Measurements from ENCODE around the gene TTC34. TPM values are rescaled to one million over a fixed set of nuclear protein-coding genes. Genes with fewer than 3 reads are reported as not detected.

Gene TTC34
- total RNA-seq, 1 experiment from 2014 or later, result 0.92 TPM

DNA sequence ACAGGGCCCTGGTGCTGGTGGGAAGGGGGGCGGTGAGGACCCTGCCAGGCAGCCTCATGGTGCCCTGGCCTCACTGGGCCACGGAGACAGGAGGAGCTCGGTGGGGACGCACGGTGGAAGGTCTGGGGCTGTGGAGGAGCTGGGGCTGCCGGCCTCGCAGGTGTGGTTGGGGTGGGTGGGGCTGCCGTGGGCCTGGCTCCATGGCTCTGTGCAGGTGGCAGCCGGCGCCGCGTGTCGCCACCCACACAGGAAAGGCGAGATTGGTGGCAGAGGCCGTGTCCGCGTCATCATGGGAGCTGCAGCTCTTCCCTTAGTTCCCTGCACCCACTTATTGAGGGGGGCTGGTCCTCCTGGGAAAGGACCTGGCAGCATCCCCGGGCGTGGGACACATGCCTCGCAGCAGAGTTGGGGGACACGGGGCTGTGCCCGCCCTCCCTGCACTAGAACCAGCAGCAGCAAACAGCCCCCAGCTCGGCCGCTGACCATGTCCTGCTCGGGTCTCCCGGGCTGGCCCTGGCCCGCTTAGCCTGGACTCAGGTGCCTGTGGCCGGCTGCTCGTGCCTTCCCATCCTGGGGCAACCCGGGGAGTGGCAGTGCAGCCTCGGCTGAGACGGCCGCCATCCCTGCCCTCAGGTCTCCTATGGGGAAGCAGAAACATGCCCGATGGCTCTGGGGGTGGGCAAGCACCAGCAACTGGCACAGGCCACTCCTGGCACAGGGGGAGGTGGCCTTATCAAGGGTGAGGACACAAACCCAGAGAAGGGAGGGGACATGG lies 7.5 kb upstream of the TTC34 start:
- Mint-ChIP-seq H3K4me3 (no peak overlapping the region), H3K36me3 (ENCODE audit: insufficient read depth in 1 of 3, low read depth in 3 of 3) (peaks cover 1 to 18% (median 12%) of the 10 kb centered on the region in 3 experiments; a peak in 5 of 7 replicates), H3K27me3 (ENCODE audit: low read depth) (no peaks in the 10 kb centered on the region; the same call in 1 of the 2 replicates), H3K9me3 (peaks cover 18 to 76% of the 10 kb centered on the region in 2 experiments), H3K27ac (no peak overlapping the region), H3K4me1 (no peaks in the 10 kb centered on the region)
- no peaks in the 10 kb centered on the region for H3K23me2 ChIP-seq (ENCODE audit: insufficient read length, low read depth, low read length, poor library complexity, severe bottlenecking)
- no peak overlapping the region for H3K18ac ChIP-seq (ENCODE audit: insufficient read length, low read depth, low read length)
- H3K14ac ChIP-seq (ENCODE audit: insufficient read depth, low read length), result no peak overlapping the region
- H4K8ac ChIP-seq (replicated peaks; ENCODE audit: insufficient read length, low read depth, low read length), result no peak overlapping the region
- no peak overlapping the region for H3T11ph ChIP-seq (ENCODE audit: low read length)
- H2AFZ ChIP-seq (ENCODE audit: low read length), result no peak overlapping the region
- H3K4me2 ChIP-seq (ENCODE audit: insufficient read depth, insufficient read length, low read length), result no peak overlapping the region
- WGBS (ENCODE audit: extremely low coverage, insufficient read length, low lambda C conversion rate), result no CpG with 5 or more reads among the region's 34 CpGs
- no peak overlapping the region for H4K91ac ChIP-seq (ENCODE audit: insufficient read length, low read depth, low read length)
- no peak overlapping the region for H2BK120ac ChIP-seq (ENCODE audit: low read depth, low read length, poor library complexity, severe bottlenecking)
- H2BK12ac ChIP-seq (ENCODE audit: insufficient read length, low read depth, low read length), result no peak overlapping the region
- TF ChIP-seq CTCF (conservative IDR thresholded peaks at IDR 0.05), result no peak
- H3K4ac ChIP-seq (ENCODE audit: low read depth, low read length), result no peak overlapping the region
- H2AK5ac ChIP-seq (ENCODE audit: insufficient read length, low read length), result no peak overlapping the region
- no peak for DNase-seq
- H3K9me3 ChIP-seq (ENCODE audit: control insufficient read depth, low read depth, low read length), result peaks cover 82% of the 10 kb centered on the region
- H3K9ac ChIP-seq (ENCODE audit: extremely low read depth, insufficient read length, low read length), result no peak overlapping the region
- H3K79me2 ChIP-seq (ENCODE audit: insufficient read depth, low read length), result no peaks in the 10 kb centered on the region
- no peak overlapping the region for H2BK5ac ChIP-seq (ENCODE audit: insufficient read length, low read length)
- H3K27ac ChIP-seq (ENCODE audit: insufficient read length, low read depth, low read length), result no peak overlapping the region
- no peaks in the 10 kb centered on the region for H3K27me3 ChIP-seq (ENCODE audit: insufficient read depth, low read length)
- H3K79me1 ChIP-seq (ENCODE audit: insufficient read depth, low read depth, low read length, poor library complexity, severe bottlenecking), result no peaks in the 10 kb centered on the region
- no peak overlapping the region for H3K56ac ChIP-seq (ENCODE audit: insufficient read length, low read depth, low read length)
- no peaks in the 10 kb centered on the region for H3K4me1 ChIP-seq (ENCODE audit: insufficient read depth, low read length)
- no peaks in the 10 kb centered on the region for H4K20me1 ChIP-seq (ENCODE audit: control insufficient read depth, insufficient read depth, insufficient read length)
- no peak overlapping the region for H4K5ac ChIP-seq (ENCODE audit: insufficient read length, low read depth, low read length)
- H2BK15ac ChIP-seq (ENCODE audit: low read depth, low read length), result no peak overlapping the region
- H2BK20ac ChIP-seq (ENCODE audit: low read depth, low read length, poor library complexity, severe bottlenecking), result no peak overlapping the region
- H3K23ac ChIP-seq (ENCODE audit: insufficient read length, low read depth, low read length), result no peak overlapping the region

Data from H9 (cell line).